ENCODE measurements around the gene UBE2M. TPM values are rescaled to one million over a fixed set of nuclear protein-coding genes. Genes with fewer than 3 reads are reported as not detected.
"Not testable (repeated sequence)": the region's sequence is repeated elsewhere in the genome, so short reads cannot be mapped to it uniquely, and the experiment has no call there.

UBE2M gene
- total RNA-seq, 1 donor from 2014 or later, result 64.0 TPM

DNA sequence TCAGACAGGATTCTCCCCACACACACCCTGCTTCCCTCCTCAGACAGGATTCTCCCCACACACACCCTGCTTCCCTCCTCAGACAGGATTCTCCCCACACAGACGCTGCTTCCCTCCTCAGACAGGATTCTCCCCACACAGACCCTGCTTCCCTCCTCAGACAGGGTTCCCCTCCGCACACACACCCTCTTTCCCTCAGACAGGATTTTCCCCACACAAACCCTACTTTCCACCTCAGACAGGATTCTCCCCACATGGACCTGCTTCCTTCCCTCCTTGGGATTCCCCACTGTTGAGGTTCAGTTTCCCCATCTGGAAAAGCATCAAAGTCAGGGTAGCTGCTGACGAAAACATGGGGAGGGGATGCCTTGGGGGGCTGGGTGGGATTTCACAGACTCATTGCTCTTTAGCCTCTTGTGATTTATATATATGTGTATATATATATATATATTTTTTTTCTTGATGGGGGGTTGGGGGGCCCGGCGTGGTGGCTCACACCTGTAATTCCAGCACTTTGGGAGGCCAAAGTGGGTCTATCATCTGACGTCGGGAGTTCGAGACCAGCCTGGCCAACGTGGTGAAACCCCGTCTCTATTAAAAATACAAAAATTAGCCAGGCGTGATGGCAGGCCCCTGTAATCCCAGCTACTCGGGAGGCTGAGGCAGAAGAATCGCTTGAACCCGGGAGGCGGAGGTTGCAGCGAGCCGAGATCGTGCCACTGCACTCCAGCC is 15.6 kb downstream of the UBE2M start:
- DNase-seq (ENCODE audit: low spot score), result not testable (repeated sequence)

GRCh38 chr19:58539169-58539559 is 19.2 kb downstream of the UBE2M start:
- not testable (repeated sequence) for DNase-seq (ENCODE audit: low spot score)

DNA sequence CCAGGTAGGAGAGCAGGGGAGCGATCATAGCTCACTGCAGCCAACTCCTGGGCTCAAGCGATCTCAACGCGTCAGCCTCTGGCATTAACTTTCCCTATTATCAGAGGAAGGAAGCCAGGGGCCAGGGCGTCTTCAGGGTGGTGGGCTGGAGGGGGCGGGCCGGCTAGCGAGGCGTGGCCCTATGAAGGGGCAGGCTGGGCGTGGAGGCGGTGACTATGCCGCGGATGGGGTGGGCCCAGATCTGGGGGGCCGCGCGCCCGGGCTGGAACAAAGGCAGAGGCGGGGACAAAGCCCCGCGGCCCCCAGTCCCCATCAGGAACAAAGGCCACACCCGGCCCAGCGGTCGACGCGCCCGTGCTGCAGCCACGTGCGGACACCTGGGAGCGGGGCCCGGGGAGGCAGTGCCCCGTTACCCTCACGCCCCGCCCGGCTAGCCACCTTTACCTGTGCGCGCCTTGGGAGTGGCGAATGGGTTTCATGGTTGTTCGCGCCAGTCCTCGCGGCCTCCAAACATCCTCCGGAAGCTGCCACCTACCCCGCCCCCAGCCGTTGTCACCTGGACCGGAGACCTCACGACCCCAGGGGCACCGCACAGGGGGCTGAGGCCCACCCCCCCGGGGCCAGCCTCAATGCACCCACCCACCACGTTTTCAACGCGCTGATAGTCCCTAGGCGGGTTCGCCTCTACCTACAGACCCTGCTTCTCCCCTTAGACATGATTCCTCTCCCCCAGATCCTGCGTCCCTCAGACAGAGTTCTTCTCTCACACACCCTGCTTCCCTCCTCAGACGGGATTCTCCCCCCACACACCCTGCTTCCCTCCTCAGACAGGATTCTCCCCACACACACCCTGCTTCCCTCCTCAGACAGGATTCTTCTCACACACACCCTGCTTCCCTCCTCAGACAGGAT is 19.9 kb downstream of the UBE2M start:
- DNase-seq (ENCODE audit: low spot score), result no peak

- DNase-seq (ENCODE audit: low spot score), result no peak
Measured at GRCh38 chr19:58536852-58537798, 21.3 kb downstream of the UBE2M start.

DNA sequence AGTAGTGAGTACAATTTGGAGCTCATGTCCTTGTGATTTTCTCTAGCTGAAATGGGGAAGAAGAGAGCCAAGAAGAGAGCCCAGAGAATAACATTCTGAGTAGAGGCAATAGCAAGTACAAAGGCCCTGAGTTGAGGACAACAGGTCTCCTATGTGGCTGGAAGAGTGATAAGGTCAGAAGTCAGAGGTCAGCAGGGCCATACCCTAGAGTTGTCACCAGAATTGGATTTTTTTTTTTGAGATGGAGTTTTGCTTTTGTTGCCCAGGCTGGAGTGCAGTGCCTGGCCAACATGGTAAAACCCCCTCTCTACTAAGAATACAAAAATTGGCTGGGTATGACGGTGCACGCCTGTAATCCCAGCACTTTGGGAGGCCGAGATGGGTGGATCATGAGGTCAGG is 22.6 kb downstream of the UBE2M start:
- no peak for DNase-seq (ENCODE audit: low spot score)

- no peak for DNase-seq (ENCODE audit: low spot score)
Measured at GRCh38 chr19:58531034-58531840, 27.2 kb downstream of the UBE2M start.

DNA sequence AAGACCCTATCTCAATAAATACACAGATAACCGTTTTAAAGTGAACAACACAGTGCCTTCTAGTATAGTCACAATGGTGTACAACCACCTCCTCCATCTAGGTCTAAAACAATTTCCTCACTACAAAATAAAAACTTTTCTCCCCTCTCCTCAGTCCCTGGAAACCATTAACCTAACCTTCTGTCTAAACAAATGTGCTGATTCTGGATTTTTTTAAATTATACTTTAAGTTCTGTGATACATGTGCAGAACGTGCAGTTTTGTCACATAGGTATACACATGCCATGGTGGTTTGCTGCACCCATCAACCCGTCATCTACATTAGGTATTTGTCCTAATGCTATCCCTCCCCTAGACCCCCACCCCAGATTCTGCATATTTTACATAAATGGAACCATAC is 29.0 kb downstream of the UBE2M start:
- DNase-seq (ENCODE audit: low spot score), result no peak

GRCh38 chr19:58522709-58523108 is 35.7 kb downstream of the UBE2M start:
- DNase-seq (ENCODE audit: low spot score), result no peak

DNA sequence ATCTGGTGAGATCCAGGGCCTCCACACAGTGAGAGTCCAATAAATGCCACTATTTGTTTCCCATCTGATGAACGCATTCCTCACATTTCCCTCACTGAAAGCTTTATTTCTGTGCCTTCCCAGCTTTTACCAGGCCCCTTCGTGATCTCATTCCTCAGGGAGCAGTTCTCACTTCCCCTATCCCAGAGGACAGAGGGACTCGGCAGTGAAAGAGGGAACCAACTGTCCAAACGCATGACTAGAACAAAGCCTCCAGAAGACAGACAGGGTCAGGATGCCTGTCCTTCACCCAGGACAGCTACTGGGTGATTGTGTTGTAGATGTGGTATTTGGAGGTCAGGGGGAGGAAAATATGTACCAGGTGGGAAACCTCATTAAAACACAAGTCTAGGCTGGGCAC is 36.8 kb downstream of the UBE2M start:
- no peak for DNase-seq (ENCODE audit: low spot score)

DNA sequence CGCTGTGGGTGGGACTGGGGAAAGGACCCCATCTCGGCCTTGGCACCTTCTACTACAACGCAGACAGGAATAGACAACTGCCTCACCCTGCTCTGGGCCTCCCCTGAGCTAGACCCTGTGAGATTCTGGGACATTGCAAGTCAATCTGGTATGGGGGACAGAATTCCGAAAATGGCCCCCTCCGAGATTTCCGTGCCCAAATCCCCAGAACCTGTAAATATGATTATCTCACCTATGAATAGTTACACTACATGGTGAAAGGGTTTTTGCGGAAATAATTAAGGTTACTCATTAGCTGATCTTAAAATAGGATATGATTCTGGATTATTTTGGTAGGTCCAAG is 38.2 kb downstream of the UBE2M start:
- no peak for DNase-seq (ENCODE audit: low spot score)

GRCh38 chr19:58519355-58520256 is 38.8 kb downstream of the UBE2M start, which contains the start of gene ZBTB45:
ZBTB45 (minus strand) TSS chr19:58519810; CDS start chr19:58517673, 2,137 bp downstream.
- peak; percentile 94 for DNase-seq (ENCODE audit: low spot score)

- peak; percentile 65 for DNase-seq (ENCODE audit: low spot score)
Measured at GRCh38 chr19:58519087-58519354, 39.4 kb downstream of the UBE2M start.

DNA sequence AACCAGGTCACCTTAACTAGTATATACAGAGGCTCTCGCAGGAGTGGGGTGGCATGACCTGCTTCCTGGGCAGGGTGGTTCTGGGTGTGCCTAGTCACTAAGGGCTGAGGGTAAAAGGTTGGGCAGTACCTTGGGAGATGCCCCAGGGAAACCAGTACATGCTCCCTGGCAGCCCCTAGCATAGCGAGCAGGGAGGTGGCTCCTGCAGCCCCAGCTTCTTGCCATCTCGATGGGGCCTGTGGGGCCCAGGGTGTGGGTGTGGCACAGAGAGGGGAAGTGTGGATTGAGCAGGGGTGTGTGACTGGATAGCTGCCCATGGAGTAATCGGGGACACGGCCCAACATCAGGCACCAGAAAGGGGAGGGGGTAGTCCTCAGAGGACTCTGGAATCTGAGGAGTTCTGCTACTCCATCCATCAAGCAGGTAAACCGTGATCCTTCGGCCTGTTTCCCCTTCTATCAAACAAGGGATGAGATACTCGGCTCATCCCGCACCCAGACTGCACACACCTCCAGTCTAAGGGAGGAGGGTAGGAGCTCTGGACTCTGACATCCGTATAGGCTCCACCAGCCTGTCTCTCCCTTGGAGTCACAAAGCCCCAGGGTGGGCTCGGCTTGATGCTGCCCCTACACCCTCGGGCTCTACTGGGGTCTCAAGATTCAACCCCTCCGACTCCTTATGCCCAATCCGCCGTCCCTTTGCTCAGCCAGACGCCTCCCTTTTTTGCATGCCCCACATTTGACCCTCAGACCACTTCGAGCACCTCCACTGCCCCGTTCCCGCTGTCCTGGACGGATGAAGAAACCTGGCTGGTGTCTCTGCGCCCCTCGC is 39.9 kb downstream of the UBE2M start:
- DNase-seq (ENCODE audit: low spot score), result no peak

DNA sequence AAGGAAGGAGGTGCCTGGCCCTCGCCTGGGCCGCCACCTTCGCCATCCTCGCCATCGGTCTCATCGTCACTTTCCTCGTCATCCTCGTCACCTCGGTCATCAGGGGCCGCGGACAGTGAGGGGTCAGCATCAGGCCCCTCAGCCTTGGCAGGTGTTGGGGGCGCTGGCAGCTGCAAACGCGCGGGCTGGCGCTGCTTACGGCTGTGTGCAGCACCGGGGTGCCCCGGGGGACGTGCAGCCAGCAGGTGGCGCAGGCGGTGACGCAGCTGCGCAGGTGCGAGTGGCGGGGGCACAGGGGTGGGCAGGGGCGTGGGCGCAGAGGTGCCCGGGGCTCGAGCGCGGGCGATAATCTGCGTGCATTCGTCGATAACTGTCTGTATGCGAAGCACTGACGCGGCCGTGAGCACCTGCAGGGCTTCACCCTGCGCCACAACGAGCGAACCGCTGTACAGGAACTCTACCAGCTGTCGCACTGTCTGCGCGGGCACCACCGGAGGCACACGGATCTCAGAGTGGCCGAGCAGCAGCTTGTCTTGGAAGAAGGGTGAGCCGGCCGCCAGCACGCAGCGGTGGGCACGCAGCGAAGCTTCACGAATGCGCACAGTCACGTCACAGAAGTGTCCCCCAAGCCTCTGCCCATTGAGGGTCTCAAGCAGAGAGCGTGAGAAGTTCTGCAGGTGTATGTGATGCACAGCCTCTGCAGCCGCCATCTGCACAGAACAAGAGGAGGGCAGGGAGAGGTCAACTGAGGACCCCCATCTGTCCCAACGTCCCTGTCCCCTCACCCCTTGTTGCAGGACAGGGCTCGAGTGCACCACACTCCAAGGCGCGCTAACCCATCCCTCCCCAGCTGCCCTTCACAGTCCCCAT is 41.2 kb downstream of the UBE2M start:
- DNase-seq (ENCODE audit: low spot score), result no peak

- no peak for DNase-seq (ENCODE audit: low spot score)
Measured at GRCh38 chr19:58516246-58516836, 42.1 kb downstream of the UBE2M start.

DNA sequence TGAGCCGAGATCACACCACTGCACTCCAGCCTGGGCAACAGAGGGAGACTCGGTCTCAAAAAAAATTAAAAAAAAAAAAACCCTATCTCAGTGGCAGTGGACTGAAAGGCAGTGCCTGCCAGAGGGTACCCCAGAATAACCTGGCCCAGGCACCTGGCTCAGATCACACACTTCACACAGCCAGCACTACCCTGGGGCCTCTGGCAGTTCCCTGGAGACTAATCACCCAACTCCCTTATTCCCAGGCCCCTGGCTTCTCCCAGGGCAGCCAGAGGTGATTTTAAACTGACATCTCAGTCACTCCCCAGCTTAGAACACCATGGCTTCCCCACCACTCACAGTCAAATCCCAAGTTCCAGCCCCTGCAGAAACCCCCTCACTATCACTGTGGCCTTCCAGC is 43.2 kb downstream of the UBE2M start:
- no peak for DNase-seq (ENCODE audit: low spot score)

GRCh38 chr19:58514564-58515022 is 43.8 kb downstream of the UBE2M start:
- DNase-seq (ENCODE audit: low spot score), result no peak
